ENCODE measurements around the gene ATP5F1B. TPM values are rescaled to one million over a fixed set of nuclear protein-coding genes. Genes with fewer than 3 reads are reported as not detected.

ATP5F1B gene
- total and polyA plus RNA-seq, 9 of the 15 experiments (the other 6 are each of a cell fraction or from before 2014, with no cell fraction given) = 908 to 3,125 (median 1,482) TPM

GRCh38 chr12:56636675-56637540 lies 8.9 kb downstream of the ATP5F1B start (continued):
- no peak for TF ChIP-seq ZNF407 (IDR thresholded peaks at IDR 0.05; ENCODE audit: low read depth)
- TF ChIP-seq ATF1 (CRISPR knock-in tag; IDR thresholded peaks at IDR 0.05) = no peak; the same call in 1 of the 2 replicates
- TF ChIP-seq ATF1 (tag; IDR thresholded peaks at IDR 0.05) = peak; percentile 90
- no peak for TF ChIP-seq DLX4 (CRISPR knock-in tag; IDR thresholded peaks at IDR 0.05)
- peak; percentile 91 to 93 for TF ChIP-seq FOXK2 (conservative IDR thresholded peaks at IDR 0.05 in 1 of 2, IDR thresholded peaks at IDR 0.05 in 1 of 2; ENCODE audit: low read depth in 2 of 2)
- TF ChIP-seq ZNF253 (CRISPR knock-in tag; conservative IDR thresholded peaks at IDR 0.05) = no peak
- TF ChIP-seq KAT8 (IDR thresholded peaks at IDR 0.05; ENCODE audit: low read depth) = no peak
- TF ChIP-seq, protein P1, sequence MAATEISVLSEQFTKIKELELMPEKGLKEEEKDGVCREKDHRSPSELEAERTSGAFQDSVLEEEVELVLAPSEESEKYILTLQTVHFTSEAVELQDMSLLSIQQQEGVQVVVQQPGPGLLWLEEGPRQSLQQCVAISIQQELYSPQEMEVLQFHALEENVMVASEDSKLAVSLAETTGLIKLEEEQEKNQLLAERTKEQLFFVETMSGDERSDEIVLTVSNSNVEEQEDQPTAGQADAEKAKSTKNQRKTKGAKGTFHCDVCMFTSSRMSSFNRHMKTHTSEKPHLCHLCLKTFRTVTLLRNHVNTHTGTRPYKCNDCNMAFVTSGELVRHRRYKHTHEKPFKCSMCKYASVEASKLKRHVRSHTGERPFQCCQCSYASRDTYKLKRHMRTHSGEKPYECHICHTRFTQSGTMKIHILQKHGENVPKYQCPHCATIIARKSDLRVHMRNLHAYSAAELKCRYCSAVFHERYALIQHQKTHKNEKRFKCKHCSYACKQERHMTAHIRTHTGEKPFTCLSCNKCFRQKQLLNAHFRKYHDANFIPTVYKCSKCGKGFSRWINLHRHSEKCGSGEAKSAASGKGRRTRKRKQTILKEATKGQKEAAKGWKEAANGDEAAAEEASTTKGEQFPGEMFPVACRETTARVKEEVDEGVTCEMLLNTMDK (IDR thresholded peaks at IDR 0.05; ENCODE audit: borderline replicate concordance, insufficient read depth, low read depth, low read length, poor library complexity, severe bottlenecking) = peak; percentile 75
- no peak for TF ChIP-seq GTF2B (IDR thresholded peaks at IDR 0.05; ENCODE audit: extremely low read depth, insufficient read length)
- peak; percentile 83 for TF ChIP-seq E2F8 (IDR thresholded peaks at IDR 0.05; ENCODE audit: low read depth, partially characterized antibody)
- TF ChIP-seq GTF2F1 (IDR thresholded peaks at IDR 0.05; ENCODE audit: low read depth, low read length) = no peak
